ENCODE measurements around the gene RNF167. TPM values are rescaled to one million over a fixed set of nuclear protein-coding genes. Genes with fewer than 3 reads are reported as not detected.

RNF167 gene
- total RNA-seq, 4 donors from 2014 or later: 66.3 to 95.4 (median 80.2) TPM

- WGBS, 2 donors: 1% methylated on average over 27 to 29 of the region's 29 CpGs
- intact Hi-C loops (cut with DNase I; ENCODE audit: low total_unique reads): no loop called here
- peak; percentile 84 to 96 for DNase-seq (ENCODE audit: low spot score in 2 of 2)
- H3K4me3 ChIP-seq (ENCODE audit: low read depth, poor library complexity, severe bottlenecking): peak overlapping the region; percentile 81
- TF ChIP-seq CTCF (IDR thresholded peaks at IDR 0.05) (no peak), POLR2A (IDR thresholded peaks at IDR 0.05) (no peak)
Observed at GRCh38 chr17:4940555-4941318, 669 bp downstream of the RNF167 start.

DNA sequence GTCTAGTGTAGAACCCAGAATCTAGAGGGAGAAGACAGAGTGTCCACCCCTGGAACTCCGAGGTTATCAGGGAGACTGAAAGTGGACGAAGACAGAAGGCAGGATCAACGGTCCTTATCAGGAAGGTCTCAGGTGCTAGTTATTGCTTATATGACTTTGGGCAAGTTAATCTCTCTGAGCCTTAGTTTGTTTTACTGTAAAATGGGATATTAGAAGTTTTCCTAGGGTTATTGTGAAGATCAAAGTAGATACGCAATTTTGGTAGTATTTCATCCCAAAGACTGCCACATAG lies 1.2 kb downstream of the RNF167 start:
- intact Hi-C loops (cut with DNase I; ENCODE audit: low total_unique reads): no loop called here
- H3K4me3 ChIP-seq (ENCODE audit: low read depth, poor library complexity, severe bottlenecking): no peak overlapping the region
- WGBS, 2 donors: 49 to 51% methylated on average over 4 of the region's 4 CpGs
- TF ChIP-seq POLR2A (IDR thresholded peaks at IDR 0.05): no peak
- TF ChIP-seq CTCF (IDR thresholded peaks at IDR 0.05): no peak
- no peak for DNase-seq (ENCODE audit: low spot score in 2 of 2)

DNA sequence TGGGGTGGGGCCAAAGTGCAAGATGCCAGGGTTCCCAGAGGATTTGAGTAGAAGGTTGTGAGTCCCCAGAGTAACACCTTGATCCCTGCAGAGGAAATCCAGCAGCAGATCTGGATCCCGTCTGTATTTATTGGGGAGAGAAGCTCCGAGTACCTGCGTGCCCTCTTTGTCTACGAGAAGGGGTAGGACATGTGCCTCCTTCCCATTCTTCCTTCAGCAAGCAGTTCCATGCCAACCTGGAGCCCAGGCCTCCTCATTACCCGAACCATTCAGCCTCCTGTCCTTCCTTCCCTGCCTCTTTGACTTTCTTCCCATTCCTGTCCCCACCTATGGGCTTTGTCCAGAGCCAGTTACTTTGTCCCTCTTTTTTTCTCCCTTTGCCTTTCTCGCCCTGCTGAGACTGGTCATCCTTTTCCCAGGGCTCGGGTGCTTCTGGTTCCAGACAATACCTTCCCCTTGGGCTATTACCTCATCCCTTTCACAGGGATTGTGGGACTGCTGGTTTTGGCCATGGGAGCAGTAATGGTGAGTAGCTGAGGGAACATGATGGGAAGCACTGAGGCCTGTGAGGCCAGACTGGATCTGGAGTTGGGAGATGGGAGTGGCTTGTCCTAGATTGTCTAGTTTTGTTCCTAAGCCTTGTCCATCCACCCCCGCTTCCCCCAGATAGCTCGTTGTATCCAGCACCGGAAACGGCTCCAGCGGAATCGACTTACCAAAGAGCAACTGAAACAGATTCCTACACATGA lies 2.9 kb downstream of the RNF167 start:
- no peak for DNase-seq (ENCODE audit: low spot score in 2 of 2)
- 73 to 75% methylated on average over 13 of the region's 13 CpGs for WGBS, 2 donors
- no peak overlapping the region for H3K4me3 ChIP-seq (ENCODE audit: low read depth, poor library complexity, severe bottlenecking)
- TF ChIP-seq CTCF (IDR thresholded peaks at IDR 0.05): no peak
- no peak for TF ChIP-seq POLR2A (IDR thresholded peaks at IDR 0.05)
- intact Hi-C loops (cut with DNase I; ENCODE audit: low total_unique reads): no loop called here

DNA sequence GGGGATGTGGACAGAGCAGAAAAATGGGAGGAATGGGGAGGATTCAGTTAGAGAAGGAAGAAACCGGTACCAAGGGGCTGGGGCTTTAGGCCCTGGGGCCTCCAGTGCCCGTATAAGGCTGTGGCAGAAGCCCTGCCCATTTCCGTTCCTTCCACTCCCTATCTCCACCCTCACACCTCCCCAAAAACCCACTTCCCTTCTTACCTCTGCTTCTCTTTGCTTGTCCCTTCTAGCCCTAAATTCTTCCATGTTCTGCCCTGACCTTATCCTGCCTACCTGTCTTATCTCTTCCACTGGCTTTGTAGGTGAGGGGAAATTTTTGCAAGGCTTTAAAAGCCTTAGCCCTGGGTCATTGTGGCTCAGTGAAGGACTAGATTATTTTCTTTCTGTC lies 4.1 kb downstream of the RNF167 start:
- no peak for DNase-seq (ENCODE audit: low spot score in 2 of 2)
- WGBS, 2 donors: 22 to 23% methylated on average over 3 of the region's 3 CpGs
- intact Hi-C loops (cut with DNase I; ENCODE audit: low total_unique reads): no loop called here
- no peak overlapping the region for H3K4me3 ChIP-seq (ENCODE audit: low read depth, poor library complexity, severe bottlenecking)
- TF ChIP-seq CTCF (IDR thresholded peaks at IDR 0.05): no peak
- no peak for TF ChIP-seq POLR2A (IDR thresholded peaks at IDR 0.05)

- no peak overlapping the region for H3K4me3 ChIP-seq (ENCODE audit: low read depth, poor library complexity, severe bottlenecking)
- DNase-seq (ENCODE audit: low spot score in 2 of 2): no peak
- no peak for TF ChIP-seq CTCF (IDR thresholded peaks at IDR 0.05)
- TF ChIP-seq POLR2A (IDR thresholded peaks at IDR 0.05): no peak
- 60 to 61% methylated on average over 8 of the region's 8 CpGs for WGBS, 2 donors
- intact Hi-C loops (cut with DNase I; ENCODE audit: low total_unique reads): no loop called here
Observed at GRCh38 chr17:4944554-4945175, 4.6 kb downstream of the RNF167 start.

Measured in lower leg skin (tissue), 4 donors.